Endothelial cell of umbilical vein (primary cell): ENCODE data around the gene MEGF11. TPM values are rescaled to one million over a fixed set of nuclear protein-coding genes. Genes with fewer than 3 reads are reported as not detected.

Source experiments
- BruUV-seq: library from RNA; stranded (reverse); fragments of 400-500 nt; replicated peaks from 2 replicates; lab custom pipeline; 2021; lab: Mats Ljungman, UMichigan
- CTCF ChIA-PET: fragments of 300-600, 350-600 bp; sonication (Branson Sonifier 250); formaldehyde crosslinking; loops from one replicate; lab custom pipeline; 2021; ENCODE audit warnings: antibody characterized with exemption, inconsistent platforms; lab: Charles Lee
- POLR2A ChIA-PET: fragments of 300-600, 350-600 bp; sonication (Branson Sonifier 250); formaldehyde crosslinking; loops from one replicate; lab custom pipeline; 2021; ENCODE audit warnings: antibody characterized with exemption, inconsistent platforms; lab: Charles Lee
- DNase-seq: peaks from one replicate; pipeline ENCODE4 v3.0.0-alpha.2; 2011; ENCODE audit warnings: low read depth, low spot score
- FAIRE-seq: peaks from 2 replicates; lab custom pipeline; 2011; peaks lifted over from hg19 to GRCh38; lab: Jason Lieb, UNC
- H2AFZ ChIP-seq: 2 replicates; pipeline ENCODE4 v1.6.0; 2012; ENCODE audit warnings: low read depth, low read length, control low read depth, inconsistent platforms
- H3K27ac ChIP-seq: 2 replicates; pipeline ENCODE4 v1.5.1; 2011; ENCODE audit warnings: low read depth, mild to moderate bottlenecking, control low read depth, low read length, moderate library complexity; ENCODE audit not compliant: insufficient read depth
- H3K27me3 ChIP-seq, 2 experiments: 2 replicates each; pipeline versions ENCODE4 v1.6.0 to v1.6.1; 2011; ENCODE audit warnings: low read length in 2 of 2, mixed read lengths in 1 of 2; ENCODE audit not compliant: control insufficient read depth in 2 of 2, insufficient read depth in 2 of 2
- H3K36me3 ChIP-seq, 2 experiments: 2 replicates in 1 of 2; 3 replicates in 1 of 2; pipeline ENCODE4 v1.5.1; 2011; ENCODE audit warnings: low read length in 2 of 2, mild to moderate bottlenecking in 1 of 2, moderate library complexity in 1 of 2; ENCODE audit not compliant: control insufficient read depth in 2 of 2, insufficient read depth in 2 of 2; ENCODE audit errors: extremely low read depth in 1 of 2
- H3K4me1 ChIP-seq: 3 replicates; pipeline ENCODE4 v1.5.1; 2011; ENCODE audit warnings: mild to moderate bottlenecking, low read length; ENCODE audit not compliant: control insufficient read depth, insufficient read depth; ENCODE audit errors: extremely low read depth
- H3K4me2 ChIP-seq: 2 replicates; pipeline ENCODE4 v1.6.1; 2011; ENCODE audit warnings: low read length, control low read depth, mixed read lengths; ENCODE audit not compliant: insufficient read depth
- H3K4me3 ChIP-seq, 3 experiments: fragments of 200-600 bp in 1 of 3; sonication (generic), shearing (Covaris generic) in 1 of 3; replicated peaks in 1 of 3; 2 replicates each; pipeline ENCODE4 v1.5.1; 2011 to 2016; ENCODE audit warnings: control low read depth in 3 of 3, low read length in 3 of 3, mild to moderate bottlenecking in 2 of 3, inconsistent platforms in 1 of 3, low read depth in 1 of 3, moderate library complexity in 1 of 3; ENCODE audit not compliant: insufficient read depth in 1 of 3
- H3K79me2 ChIP-seq: 2 replicates; pipeline ENCODE4 v1.6.0; 2012; ENCODE audit warnings: low read length, inconsistent platforms; ENCODE audit not compliant: control insufficient read depth, insufficient read depth
- H3K9ac ChIP-seq: replicated peaks from 2 replicates; pipeline ENCODE3; 2011; ENCODE audit warnings: low read length, control low read depth; ENCODE audit not compliant: insufficient read depth; ENCODE audit errors: extremely low read depth
- H3K9me1 ChIP-seq: replicated peaks from 3 replicates; pipeline ENCODE4 v1.6.0; 2011; ENCODE audit warnings: mild to moderate bottlenecking, low read length; ENCODE audit not compliant: control insufficient read depth, insufficient read depth; ENCODE audit errors: extremely low read depth
- H3K9me3 ChIP-seq: replicated peaks from 2 replicates; pipeline ENCODE4 v1.5.1; 2012; ENCODE audit warnings: low read length, inconsistent platforms; ENCODE audit not compliant: control insufficient read depth, insufficient read depth
- H4K20me1 ChIP-seq: replicated peaks from 2 replicates; pipeline ENCODE3; 2011; ENCODE audit warnings: mild to moderate bottlenecking, low read length; ENCODE audit not compliant: control insufficient read depth, insufficient read depth; ENCODE audit errors: extremely low read depth
- EZH2 ChIP-seq: IDR thresholded peaks from 2 replicates; pipeline ENCODE4 v1.6.1; 2012; ENCODE audit warnings: borderline replicate concordance, low read depth, mild to moderate bottlenecking, moderate library complexity, low read length, inconsistent platforms; ENCODE audit not compliant: severe bottlenecking
- FOS ChIP-seq: IDR thresholded peaks from 2 replicates; pipeline ENCODE4 v1.6.1; 2011; ENCODE audit warnings: mild to moderate bottlenecking, low read length, moderate library complexity, borderline replicate concordance; ENCODE audit not compliant: insufficient read depth
- GATA2 ChIP-seq: IDR thresholded peaks from 2 replicates; pipeline ENCODE4 v1.7.0; 2011; ENCODE audit warnings: low read depth, mild to moderate bottlenecking, moderate library complexity, mixed read lengths, low read length; ENCODE audit not compliant: insufficient read length, insufficient read depth
- JUN ChIP-seq: IDR thresholded peaks from 2 replicates; pipeline ENCODE4 v1.6.1; 2011; ENCODE audit warnings: borderline replicate concordance, low read depth; ENCODE audit not compliant: insufficient read length, insufficient read depth
- MYC ChIP-seq: IDR thresholded peaks from one replicate; pipeline ENCODE4 v1.6.1; 2011; ENCODE audit warnings: mild to moderate bottlenecking, low read depth, low read length
- POLR2A ChIP-seq: IDR thresholded peaks from 2 replicates; pipeline ENCODE4 v1.6.1; 2012; ENCODE audit warnings: low read depth, mild to moderate bottlenecking, control low read depth, low read length
- POLR2AphosphoS5 ChIP-seq: IDR thresholded peaks from 2 replicates; pipeline ENCODE4 v1.6.1; 2012; ENCODE audit warnings: low read depth, mild to moderate bottlenecking, control low read depth, low read length, moderate library complexity; ENCODE audit not compliant: insufficient read depth
- dilution Hi-C: fragments of 300-500 bp; cut with MboI; formaldehyde crosslinking; loops from one replicate; pipeline ENCODE4 v1.15.0; 2019; ENCODE audit warnings: low sequenced_read_pairs; ENCODE audit not compliant: extremely low pct_ligation_motif_present
- intact Hi-C: fragments of 100-400 bp; cut with micrococcal nuclease; formaldehyde crosslinking; loops from one replicate; pipeline ENCODE4 v1.10.0; 2022
- polyA plus RNA-seq, 4 experiments: library from polyadenylated mRNA; depleted of rRNA in 3 of 4; stranded (reverse) in 3 of 4; unstranded in 1 of 4; fragments of >200 nt; gene quantifications; 2 replicates each; pipeline versions ENCODE4 v1.2.1 to v1.2.3, GENCODE V29; 2011 to 2012; ENCODE audit warnings: missing spikeins in 1 of 4
- total RNA-seq: library from RNA; stranded (reverse); gene quantifications from 2 replicates; pipeline ENCODE4 v1.2.3, GENCODE V29; 2021
- TF ChIP-seq, protein P1 (sequence below): IDR thresholded peaks from 2 replicates; pipeline ENCODE4 v1.6.1; 2011; ENCODE audit not compliant: insufficient read depth, insufficient read length
- TF ChIP-seq, protein P2 (sequence below), 2 donors: IDR thresholded peaks; 1 replicate in 1 of 2; 2 replicates in 1 of 2; pipeline ENCODE4 v1.5.1; 2011; ENCODE audit warnings: low read length in 2 of 2, mild to moderate bottlenecking in 2 of 2, moderate library complexity in 2 of 2, control low read depth in 1 of 2, inconsistent platforms in 1 of 2, low read depth in 1 of 2; ENCODE audit not compliant: insufficient read depth in 1 of 2; ENCODE audit errors: extremely low read depth in 1 of 2

Gene MEGF11
- total and polyA plus RNA-seq, 2 donors (not counting 3 experiments of a cell fraction or from before 2014, with no cell fraction given) = not detected

DNA sequence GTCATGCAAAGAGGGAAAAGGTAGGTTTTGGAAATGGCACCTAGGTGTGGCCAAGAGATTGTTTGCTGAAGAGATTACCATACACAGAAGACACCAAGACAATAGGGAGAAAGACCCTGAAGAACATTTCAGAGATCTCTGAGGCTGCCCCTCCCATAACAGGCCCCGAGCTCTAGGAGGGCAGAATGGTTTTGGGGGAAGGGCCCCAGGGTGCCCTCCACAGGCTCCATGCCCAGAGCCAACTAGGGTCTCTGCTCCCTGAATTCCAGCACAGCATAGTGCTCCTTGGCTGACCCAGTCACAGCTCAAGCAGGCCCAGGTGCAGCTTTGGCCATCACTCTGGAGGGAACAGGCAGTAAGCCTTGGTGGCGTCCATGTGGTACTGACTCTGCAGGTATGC, 220.4 kb downstream of the MEGF11 start:
- Histone ChIP-seq H3K9me1 (no peaks in the 10 kb centered on the region), H3K36me3 (no peaks in the 10 kb centered on the region), H3K9ac (no peak overlapping the region), H3K4me1 (no peaks in the 10 kb centered on the region), H3K27me3 (peaks cover 5 to 12% of the 10 kb centered on the region in 2 experiments), H2AFZ (no peak overlapping the region), H3K9me3 (no peaks in the 10 kb centered on the region), H3K4me2 (no peak overlapping the region), H3K79me2 (no peaks in the 10 kb centered on the region), H3K27ac (no peak overlapping the region), H3K4me3 (no peak overlapping the region), H4K20me1 (no peaks in the 10 kb centered on the region)
- BruUV-seq = no TSS peak
- intact Hi-C loops (no loop called here), dilution Hi-C loops (no loop called here)
- ChIA-PET POLR2A (no interaction called here), CTCF (no interaction called here)
- DNase-seq = no peak
- no peak for TF ChIP-seq GATA2
- TF ChIP-seq, protein P1, sequence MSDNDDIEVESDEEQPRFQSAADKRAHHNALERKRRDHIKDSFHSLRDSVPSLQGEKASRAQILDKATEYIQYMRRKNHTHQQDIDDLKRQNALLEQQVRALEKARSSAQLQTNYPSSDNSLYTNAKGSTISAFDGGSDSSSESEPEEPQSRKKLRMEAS = no peak
- TF ChIP-seq EZH2 = no peak
- TF ChIP-seq POLR2A = no peak
- TF ChIP-seq FOS = no peak
- no peak for TF ChIP-seq JUN
- TF ChIP-seq, protein P2, sequence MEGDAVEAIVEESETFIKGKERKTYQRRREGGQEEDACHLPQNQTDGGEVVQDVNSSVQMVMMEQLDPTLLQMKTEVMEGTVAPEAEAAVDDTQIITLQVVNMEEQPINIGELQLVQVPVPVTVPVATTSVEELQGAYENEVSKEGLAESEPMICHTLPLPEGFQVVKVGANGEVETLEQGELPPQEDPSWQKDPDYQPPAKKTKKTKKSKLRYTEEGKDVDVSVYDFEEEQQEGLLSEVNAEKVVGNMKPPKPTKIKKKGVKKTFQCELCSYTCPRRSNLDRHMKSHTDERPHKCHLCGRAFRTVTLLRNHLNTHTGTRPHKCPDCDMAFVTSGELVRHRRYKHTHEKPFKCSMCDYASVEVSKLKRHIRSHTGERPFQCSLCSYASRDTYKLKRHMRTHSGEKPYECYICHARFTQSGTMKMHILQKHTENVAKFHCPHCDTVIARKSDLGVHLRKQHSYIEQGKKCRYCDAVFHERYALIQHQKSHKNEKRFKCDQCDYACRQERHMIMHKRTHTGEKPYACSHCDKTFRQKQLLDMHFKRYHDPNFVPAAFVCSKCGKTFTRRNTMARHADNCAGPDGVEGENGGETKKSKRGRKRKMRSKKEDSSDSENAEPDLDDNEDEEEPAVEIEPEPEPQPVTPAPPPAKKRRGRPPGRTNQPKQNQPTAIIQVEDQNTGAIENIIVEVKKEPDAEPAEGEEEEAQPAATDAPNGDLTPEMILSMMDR (IDR thresholded peaks at IDR 0.05; ENCODE audit: extremely low read depth in 1 of 2, insufficient read depth in 1 of 2, low read depth in 1 of 2, low read length in 2 of 2) = no peak
- TF ChIP-seq MYC = no peak
- no peak for TF ChIP-seq POLR2AphosphoS5
- no peak for FAIRE-seq
